SIG-M5 treated with dmso at 0.1 percent for 504 hours (cell line): ENCODE data around the gene PPP2R5C.
"Not testable (repeated sequence)": the region's sequence is repeated elsewhere in the genome, so short reads cannot be mapped to it uniquely, and the experiment has no call there.

Source experiments
- DNase-seq: peaks from one replicate; lab custom pipeline; 2025; ENCODE audit not compliant: unreplicated experiment; lab: John Stamatoyannopoulos, UW

The PPP2R5C gene

GRCh38 chr14:101963656-101964296, 202.3 kb downstream of the PPP2R5C start:
- no peak for DNase-seq

GRCh38 chr14:101964297-101965180, 203.0 kb downstream of the PPP2R5C start, which contains the start of gene DYNC1H1:
Gene DYNC1H1, plus strand, starts transcription at chr14:101964573. Its CDS starts 119 bp downstream, at chr14:101964692.
- DNase-seq: peak; percentile 77

GRCh38 chr14:101965181-101965544, 203.7 kb downstream of the PPP2R5C start:
- peak; percentile 65 for DNase-seq

GRCh38 chr14:101965770-101966722, 204.5 kb downstream of the PPP2R5C start:
- no peak for DNase-seq

GRCh38 chr14:101966742-101967141, 205.2 kb downstream of the PPP2R5C start:
- DNase-seq: no peak

- no peak for DNase-seq
Measured at GRCh38 chr14:101968186-101968585, 206.7 kb downstream of the PPP2R5C start.

- DNase-seq: no peak
Measured at GRCh38 chr14:101969481-101969880, 208.0 kb downstream of the PPP2R5C start.

GRCh38 chr14:101970830-101971400, 209.4 kb downstream of the PPP2R5C start:
- DNase-seq: no peak

GRCh38 chr14:101971458-101971857, 209.9 kb downstream of the PPP2R5C start:
- not testable (repeated sequence) for DNase-seq

GRCh38 chr14:101972126-101972866, 210.8 kb downstream of the PPP2R5C start:
- DNase-seq: peak; percentile 89

GRCh38 chr14:101973356-101973755, 211.8 kb downstream of the PPP2R5C start:
- DNase-seq: no peak

GRCh38 chr14:101975231-101975630, 213.7 kb downstream of the PPP2R5C start:
- DNase-seq: no peak
